ENCODE data around the gene ZNF502. TPM values are rescaled to one million over a fixed set of nuclear protein-coding genes. Genes with fewer than 3 reads are reported as not detected.

ZNF502 gene
- total and polyA plus RNA-seq, 2 of the 13 experiments (the other 11 are each of a cell fraction or from before 2014, with no cell fraction given) = not detected

DNA sequence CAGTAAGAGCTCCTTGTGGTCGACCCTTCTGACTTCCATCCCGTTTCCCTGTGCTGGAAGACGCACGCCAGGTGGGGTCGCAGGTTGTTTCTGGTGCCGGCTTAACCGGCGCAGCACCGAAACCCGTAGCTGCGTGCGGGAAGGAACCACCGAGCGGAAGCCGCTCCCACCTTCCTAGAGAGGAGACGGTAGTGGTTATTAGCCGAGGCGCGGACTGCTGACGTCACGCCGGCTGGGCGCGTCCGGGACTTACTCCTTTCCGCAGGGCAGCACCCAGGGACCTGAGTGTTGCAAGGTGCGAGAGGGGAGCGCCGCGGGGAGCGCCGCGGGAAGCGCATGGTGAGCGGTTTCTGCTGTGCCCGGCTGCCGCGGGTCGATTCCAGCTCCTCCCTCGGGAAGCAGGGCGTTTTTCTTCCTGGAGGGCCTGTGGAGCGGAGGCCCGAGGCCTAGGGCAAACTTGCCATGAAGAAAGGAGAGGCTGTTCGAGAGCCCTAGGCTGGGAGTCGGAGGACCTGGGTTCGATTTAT, 17.0 kb downstream of the ZNF502 start, which contains the start of gene ZNF501 (continued):
- TF ChIP-seq CENPT (CRISPR knock-in tag; IDR thresholded peaks at IDR 0.05; ENCODE audit: low read depth) (no peak), AGO1 (IDR thresholded peaks at IDR 0.05; ENCODE audit: low read depth, low read length, poor library complexity, severe bottlenecking) (peak; percentile 76), ZNF17 (CRISPR knock-in tag; IDR thresholded peaks at IDR 0.05) (no peak), CHD4 (IDR thresholded peaks at IDR 0.05; ENCODE audit: borderline replicate concordance, low read length) (no peak), ZNF337 (CRISPR knock-in tag; IDR thresholded peaks at IDR 0.05; ENCODE audit: borderline replicate concordance, low read depth) (no peak), ZNF800 (CRISPR knock-in tag; IDR thresholded peaks at IDR 0.05) (peak; percentile 55; the same call in 1 of the 2 replicates), SP1 (IDR thresholded peaks at IDR 0.05) (no peak), SP1 (CRISPR knock-in tag; IDR thresholded peaks at IDR 0.05) (peak; percentile 75), ZSCAN20 (CRISPR knock-in tag; IDR thresholded peaks at IDR 0.05; ENCODE audit: borderline replicate concordance) (no peak), IRF9 (CRISPR knock-in tag; IDR thresholded peaks at IDR 0.05; ENCODE audit: borderline replicate concordance) (peak; percentile 46; the same call in 1 of the 2 replicates), YEATS2 (CRISPR knock-in tag; IDR thresholded peaks at IDR 0.05; ENCODE audit: borderline replicate concordance) (peak; percentile 98), ZNF251 (CRISPR knock-in tag; IDR thresholded peaks at IDR 0.05) (no peak), ZKSCAN1 (IDR thresholded peaks at IDR 0.05; ENCODE audit: low read length) (no peak), ELF4 (CRISPR knock-in tag; IDR thresholded peaks at IDR 0.05; ENCODE audit: borderline replicate concordance) (no peak), ELF3 (CRISPR knock-in tag; IDR thresholded peaks at IDR 0.05) (peak; percentile 86), BRD4 (CRISPR knock-in tag; IDR thresholded peaks at IDR 0.05) (peak; percentile 82), ZNF777 (CRISPR knock-in tag; IDR thresholded peaks at IDR 0.05) (no peak), NFYB (CRISPR knock-in tag; IDR thresholded peaks at IDR 0.05) (peak; percentile 61), ZNF280B (CRISPR knock-in tag; IDR thresholded peaks at IDR 0.05; ENCODE audit: borderline replicate concordance) (0 out of 2 replicates have a peak, but pooled peaks have one; percentile 75), ZNF350 (CRISPR knock-in tag; IDR thresholded peaks at IDR 0.05; ENCODE audit: borderline replicate concordance, low read depth) (peak; percentile 89)
- TF ChIP-seq, protein P1, sequence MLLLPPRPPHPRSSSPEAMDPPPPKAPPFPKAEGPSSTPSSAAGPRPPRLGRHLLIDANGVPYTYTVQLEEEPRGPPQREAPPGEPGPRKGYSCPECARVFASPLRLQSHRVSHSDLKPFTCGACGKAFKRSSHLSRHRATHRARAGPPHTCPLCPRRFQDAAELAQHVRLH (CRISPR knock-in tag; IDR thresholded peaks at IDR 0.05; ENCODE audit: borderline replicate concordance, low read depth) = peak; percentile 78; the same call in 1 of the 2 replicates
- TF ChIP-seq, protein P2, sequence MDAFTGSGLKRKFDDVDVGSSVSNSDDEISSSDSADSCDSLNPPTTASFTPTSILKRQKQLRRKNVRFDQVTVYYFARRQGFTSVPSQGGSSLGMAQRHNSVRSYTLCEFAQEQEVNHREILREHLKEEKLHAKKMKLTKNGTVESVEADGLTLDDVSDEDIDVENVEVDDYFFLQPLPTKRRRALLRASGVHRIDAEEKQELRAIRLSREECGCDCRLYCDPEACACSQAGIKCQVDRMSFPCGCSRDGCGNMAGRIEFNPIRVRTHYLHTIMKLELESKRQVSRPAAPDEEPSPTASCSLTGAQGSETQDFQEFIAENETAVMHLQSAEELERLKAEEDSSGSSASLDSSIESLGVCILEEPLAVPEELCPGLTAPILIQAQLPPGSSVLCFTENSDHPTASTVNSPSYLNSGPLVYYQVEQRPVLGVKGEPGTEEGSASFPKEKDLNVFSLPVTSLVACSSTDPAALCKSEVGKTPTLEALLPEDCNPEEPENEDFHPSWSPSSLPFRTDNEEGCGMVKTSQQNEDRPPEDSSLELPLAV (CRISPR knock-in tag; conservative IDR thresholded peaks at IDR 0.05; ENCODE audit: low read depth) = no peak
- TF ChIP-seq, protein P3, sequence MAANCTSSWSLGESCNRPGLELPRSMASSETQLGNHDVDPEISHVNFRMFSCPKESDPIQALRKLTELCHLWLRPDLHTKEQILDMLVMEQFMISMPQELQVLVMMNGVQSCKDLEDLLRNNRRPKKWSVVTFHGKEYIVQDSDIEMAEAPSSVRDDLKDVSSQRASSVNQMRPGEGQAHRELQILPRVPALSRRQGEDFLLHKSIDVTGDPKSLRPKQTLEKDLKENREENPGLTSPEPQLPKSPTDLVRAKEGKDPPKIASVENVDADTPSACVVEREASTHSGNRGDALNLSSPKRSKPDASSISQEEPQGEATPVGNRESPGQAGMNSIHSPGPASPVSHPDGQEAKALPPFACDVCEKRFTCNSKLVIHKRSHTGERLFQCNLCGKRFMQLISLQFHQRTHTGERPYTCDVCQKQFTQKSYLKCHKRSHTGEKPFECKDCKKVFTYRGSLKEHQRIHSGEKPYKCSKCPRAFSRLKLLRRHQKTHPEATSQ (CRISPR knock-in tag; IDR thresholded peaks at IDR 0.05; ENCODE audit: borderline replicate concordance) = peak; percentile 74; the same call in 1 of the 2 replicates

All from HepG2 (cell line).